GM10248 (cell line): Measurements from ENCODE around the gene CCT4.
"Not testable (repeated sequence)": the region's sequence is repeated elsewhere in the genome, so short reads cannot be mapped to it uniquely, and the experiment has no call there.

Source experiments
- CTCF ChIA-PET: fragments of 300-600 bp; sonication (Branson Sonifier 250); formaldehyde crosslinking; extraction: SDS; loops from one replicate; lab custom pipeline; 2021; ENCODE audit warnings: antibody characterized with exemption; lab: Yijun Ruan, JAX
- POLR2A ChIA-PET: fragments of 350-650 bp; sonication (Branson Sonifier 250); formaldehyde crosslinking; extraction: SDS; loops from one replicate; lab custom pipeline; 2020; ENCODE audit warnings: antibody characterized with exemption; lab: Yijun Ruan, JAX
- DNase-seq: peaks from one replicate; pipeline ENCODE4 v3.0.0; 2012; ENCODE audit errors: extremely low spot score
- TF ChIP-seq, protein P1 (sequence below): IDR thresholded peaks from 2 replicates; pipeline ENCODE4 v1.5.1; 2012; ENCODE audit warnings: mild to moderate bottlenecking, low read depth; ENCODE audit errors: extremely low read depth, missing control alignments, control extremely low read depth

Gene CCT4

DNA sequence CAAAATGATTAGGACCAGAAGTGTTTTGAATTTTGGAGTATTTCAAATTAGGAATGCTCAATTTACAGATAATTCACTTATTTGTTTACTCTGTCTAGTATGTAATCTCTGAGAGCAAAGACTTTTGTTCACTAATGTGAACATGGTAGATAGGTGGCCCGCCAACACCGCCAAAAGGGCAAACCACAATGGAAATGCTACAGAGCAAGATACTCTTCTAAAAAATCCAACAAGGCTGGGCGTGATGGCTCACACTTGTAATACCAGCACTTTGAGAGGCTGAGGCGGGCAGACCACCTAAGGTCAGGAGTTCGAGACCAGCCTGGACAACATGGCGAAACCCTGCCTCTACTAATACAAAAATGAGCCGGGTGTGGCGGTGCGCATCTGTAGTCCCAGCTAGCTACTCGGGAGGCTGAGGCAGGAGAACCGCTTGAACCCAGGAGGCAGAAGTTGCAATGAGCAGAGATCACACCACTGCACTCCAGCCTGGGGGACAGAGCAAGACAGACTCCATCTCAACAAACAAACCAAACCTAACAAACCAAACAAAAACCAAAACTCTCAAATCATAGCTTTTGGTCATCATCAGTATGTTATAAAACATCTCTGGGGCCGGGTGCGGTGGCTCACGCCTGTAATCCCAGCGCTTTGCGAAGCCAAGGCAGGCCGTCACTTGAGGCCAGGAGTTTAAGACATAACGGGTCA, 2.4 kb downstream of the CCT4 start:
- ChIA-PET POLR2A (no interaction called here), CTCF (interaction anchor here (1.1 kb wide), 1 partner anchor 9 kb away, joined by 3 read pairs; no protein-coding TSS in a partner anchor)
- DNase-seq: no peak
- TF ChIP-seq, protein P1, sequence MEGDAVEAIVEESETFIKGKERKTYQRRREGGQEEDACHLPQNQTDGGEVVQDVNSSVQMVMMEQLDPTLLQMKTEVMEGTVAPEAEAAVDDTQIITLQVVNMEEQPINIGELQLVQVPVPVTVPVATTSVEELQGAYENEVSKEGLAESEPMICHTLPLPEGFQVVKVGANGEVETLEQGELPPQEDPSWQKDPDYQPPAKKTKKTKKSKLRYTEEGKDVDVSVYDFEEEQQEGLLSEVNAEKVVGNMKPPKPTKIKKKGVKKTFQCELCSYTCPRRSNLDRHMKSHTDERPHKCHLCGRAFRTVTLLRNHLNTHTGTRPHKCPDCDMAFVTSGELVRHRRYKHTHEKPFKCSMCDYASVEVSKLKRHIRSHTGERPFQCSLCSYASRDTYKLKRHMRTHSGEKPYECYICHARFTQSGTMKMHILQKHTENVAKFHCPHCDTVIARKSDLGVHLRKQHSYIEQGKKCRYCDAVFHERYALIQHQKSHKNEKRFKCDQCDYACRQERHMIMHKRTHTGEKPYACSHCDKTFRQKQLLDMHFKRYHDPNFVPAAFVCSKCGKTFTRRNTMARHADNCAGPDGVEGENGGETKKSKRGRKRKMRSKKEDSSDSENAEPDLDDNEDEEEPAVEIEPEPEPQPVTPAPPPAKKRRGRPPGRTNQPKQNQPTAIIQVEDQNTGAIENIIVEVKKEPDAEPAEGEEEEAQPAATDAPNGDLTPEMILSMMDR: no peak

DNA sequence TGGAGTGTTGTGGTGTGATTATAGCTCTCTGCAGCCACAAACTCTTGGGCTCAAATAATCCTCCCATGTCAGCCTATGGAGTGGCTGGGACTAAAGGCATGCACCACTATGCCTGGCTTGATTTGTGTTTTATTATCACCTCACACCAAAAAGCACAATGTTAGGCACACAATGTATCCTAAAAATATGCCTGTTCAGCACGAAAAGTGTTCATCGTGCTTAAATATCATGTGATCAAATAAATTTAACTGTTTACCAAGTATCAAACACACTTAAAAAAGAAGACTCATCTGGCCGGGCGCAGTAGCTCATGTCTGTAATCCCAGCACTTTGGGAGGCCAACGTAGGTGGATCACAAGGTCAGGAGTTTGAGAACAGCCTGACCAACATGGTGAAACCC, 5.6 kb downstream of the CCT4 start:
- ChIA-PET POLR2A (interaction anchor here (0.6 kb wide), 2 partner anchors 381 to 797 kb away, joined by 3 to 4 read pairs; no protein-coding TSS in a partner anchor), CTCF (interaction anchor here (0.7 to 1.4 kb wide), 2 partner anchors 11 to 15 kb away, joined by 3 to 5 read pairs; no protein-coding TSS in a partner anchor)
- TF ChIP-seq, protein P1: no peak
- no peak for DNase-seq

DNA sequence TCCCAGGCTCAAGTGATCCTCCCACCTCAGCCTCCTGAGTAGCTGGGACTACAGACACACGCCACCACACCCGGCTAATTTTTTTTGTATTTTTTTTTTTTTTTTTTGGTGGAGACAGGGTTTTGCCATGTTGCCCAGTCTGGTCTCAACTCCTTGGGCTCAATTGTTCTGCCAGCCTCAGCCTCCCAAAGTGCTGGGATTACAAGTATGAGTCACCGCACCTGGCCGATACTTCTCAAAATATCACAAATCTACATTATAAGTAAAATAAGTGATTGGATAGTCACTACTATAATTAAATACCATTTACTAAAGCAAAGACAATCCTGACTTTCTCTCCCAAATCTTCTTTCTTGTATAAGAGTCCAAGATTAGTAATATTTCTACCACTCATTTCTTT, 9.1 kb downstream of the CCT4 start:
- DNase-seq, CTCF ChIA-PET: not testable (repeated sequence)
- POLR2A ChIA-PET: interaction anchor here (0.6 to 0.7 kb wide), 2 partner anchors 115 to 348 kb away, joined by 4 to 6 read pairs; no protein-coding TSS in a partner anchor

DNA sequence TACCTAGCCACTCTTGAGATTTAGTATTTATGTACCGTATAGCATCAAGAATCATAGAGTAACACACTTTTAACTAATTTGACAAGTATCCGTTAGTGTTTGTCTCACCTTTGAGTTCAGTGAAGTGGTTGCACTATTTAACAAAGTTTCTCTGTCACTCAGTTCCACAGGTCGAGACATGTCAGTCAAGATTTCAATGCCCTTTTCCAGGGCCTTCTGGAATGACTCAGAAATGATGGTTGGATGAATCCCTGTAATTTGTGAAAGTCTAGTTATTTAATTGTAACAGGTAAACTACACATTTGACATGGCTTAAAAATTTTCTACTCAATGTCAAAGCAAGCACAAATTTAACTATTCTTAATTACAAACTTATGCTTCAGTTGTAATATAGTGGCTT, 9.7 kb downstream of the CCT4 start:
- POLR2A ChIA-PET: interaction anchor here (0.7 kb wide), 1 partner anchor 349 kb away, joined by 4 read pairs; no protein-coding TSS in a partner anchor
- no peak for DNase-seq
- TF ChIP-seq, protein P1: no peak
- CTCF ChIA-PET: interaction anchor here (0.8 kb wide), 1 partner anchor 8 kb away, joined by 3 read pairs; no protein-coding TSS in a partner anchor

DNA sequence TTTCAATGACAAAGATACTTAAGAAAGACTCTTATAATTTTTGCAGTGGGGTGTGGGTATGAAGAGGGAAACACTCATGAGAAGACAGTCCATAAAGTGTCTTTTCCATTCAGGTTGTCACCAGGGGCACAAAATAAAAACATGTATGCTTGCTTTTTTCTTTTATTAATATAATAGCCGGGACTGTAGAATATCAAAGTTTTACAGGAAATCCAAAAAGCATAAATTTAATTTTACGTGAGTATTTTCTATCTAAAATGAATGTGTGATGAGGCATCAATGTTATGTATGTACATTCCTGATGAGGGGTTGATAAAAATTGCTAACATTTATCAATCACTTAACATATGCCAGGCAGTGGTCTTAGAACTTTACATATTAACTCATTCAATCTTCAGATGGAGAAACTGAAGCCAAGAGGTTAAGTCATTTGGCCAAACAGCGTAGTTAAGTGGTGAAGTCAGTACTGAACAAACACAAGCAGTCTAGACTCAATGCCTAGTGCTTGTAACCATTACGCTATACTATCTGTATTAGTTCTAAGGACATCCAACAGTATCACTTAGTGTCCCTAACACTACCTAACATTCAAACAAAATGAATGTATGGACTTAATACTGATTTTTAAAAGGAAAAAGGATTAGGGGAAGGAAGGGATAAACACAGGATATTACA, 10.7 kb downstream of the CCT4 start:
- DNase-seq: no peak
- CTCF ChIA-PET: interaction anchor here (0.8 kb wide), 1 partner anchor 9 kb away, joined by 3 read pairs; no protein-coding TSS in a partner anchor
- POLR2A ChIA-PET: no interaction called here
- TF ChIP-seq, protein P1: no peak

DNA sequence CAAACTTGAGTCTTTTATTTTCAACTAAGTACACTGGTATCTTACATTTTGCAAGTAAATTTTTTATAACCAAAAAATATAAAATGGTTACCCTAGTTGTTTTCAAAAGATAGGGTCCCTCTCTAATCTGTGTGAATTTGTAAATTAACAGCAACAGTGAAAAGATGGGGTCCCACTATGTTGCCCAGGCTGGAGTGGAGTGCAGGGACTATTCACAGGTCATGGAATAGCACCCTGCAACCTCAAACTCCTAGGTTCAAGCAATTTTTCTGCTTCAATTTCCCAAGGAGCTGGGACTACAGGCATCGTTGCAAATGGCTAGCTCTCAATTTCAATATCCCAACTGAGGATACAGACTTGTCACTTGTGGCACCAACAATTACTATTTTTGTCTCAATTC, 12.1 kb downstream of the CCT4 start:
- CTCF ChIA-PET: no interaction called here
- no peak for DNase-seq
- TF ChIP-seq, protein P1: no peak
- POLR2A ChIA-PET: no interaction called here

DNA sequence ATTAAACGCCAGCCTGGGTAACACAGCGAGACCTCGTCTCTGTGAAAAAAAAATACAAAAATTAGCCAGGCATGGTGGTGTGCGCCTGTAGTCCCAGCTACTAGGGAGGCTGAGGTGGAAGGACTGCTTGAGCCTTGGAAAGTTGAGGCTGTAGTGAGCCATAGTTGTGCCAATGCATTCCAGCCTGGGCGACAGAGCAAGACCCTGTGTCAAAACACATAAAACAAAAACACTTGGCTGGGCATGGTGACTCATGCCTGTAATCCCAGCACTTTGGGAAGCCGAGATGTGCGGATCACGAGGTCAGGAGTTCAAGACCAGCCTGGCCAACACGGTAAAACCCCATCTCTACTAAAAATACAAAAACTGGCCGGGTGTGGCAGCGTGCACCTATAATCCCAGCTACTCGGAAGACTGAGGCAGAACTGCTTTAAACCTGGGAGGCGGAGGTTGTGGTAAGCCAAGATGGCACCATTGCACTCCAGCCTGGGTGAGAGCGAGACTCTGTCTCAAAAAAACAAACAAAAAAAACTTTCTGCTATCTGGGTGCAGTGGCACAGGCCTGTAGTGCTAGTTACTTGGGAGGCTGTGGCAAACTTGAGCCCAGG, 21.9 kb downstream of the CCT4 start:
- CTCF ChIA-PET: interaction anchor here (1.0 kb wide), 1 partner anchor 8 kb away, joined by 3 read pairs; no protein-coding TSS in a partner anchor
- DNase-seq, POLR2A ChIA-PET: not testable (repeated sequence)
